ENCODE results near the gene CORO1C.

Gene CORO1C

DNA sequence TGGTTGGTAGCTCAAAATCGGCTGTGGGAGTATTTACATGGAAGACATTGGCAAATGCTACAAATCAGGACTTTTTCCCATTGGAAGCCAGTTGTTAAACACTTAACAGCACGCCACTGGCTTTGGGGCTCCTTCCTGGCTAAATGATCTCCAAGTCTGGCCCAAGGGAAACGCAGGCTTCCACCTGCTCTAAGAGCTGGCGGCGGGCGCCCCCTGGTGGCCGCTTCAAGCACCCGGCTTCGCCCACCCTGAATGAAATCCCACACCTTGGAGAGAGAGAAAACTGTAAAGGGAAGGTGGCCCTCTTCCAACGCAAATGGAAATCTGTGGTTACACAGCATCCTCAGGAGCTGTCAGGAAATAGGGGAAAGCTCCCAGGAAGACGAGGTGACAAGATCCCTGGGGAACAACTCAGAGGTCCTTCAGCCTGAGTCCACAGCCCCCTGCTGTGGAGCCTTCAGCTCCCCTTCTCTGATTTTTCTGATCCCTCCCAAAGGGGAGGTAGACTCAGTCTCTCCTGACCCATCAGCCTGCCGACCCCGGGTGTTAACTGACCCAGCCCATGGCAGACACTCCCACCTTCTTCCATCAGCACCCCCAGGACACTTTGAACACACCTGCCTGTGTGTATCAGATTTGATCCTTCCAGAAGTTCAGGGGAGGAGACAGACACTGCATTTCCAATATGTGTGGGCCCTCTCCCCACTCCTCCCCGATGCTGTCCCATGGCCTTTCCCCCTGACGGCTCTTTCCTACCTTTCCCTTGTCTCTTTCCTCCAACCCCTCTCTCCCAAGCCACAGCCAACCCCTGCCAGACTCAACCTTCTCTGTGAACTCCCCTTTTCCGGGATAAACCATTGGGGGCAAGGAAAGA, 113.0 kb downstream of the CORO1C start:
- Histone ChIP-seq H3K4me3 (ENCODE audit: insufficient read depth, low read depth, low read length, poor library complexity, severe bottlenecking) (no peak overlapping the region), H3K4me1 (ENCODE audit: control insufficient read depth, insufficient read depth, low read length, poor library complexity, severe bottlenecking) (peaks cover 36% of the 10 kb centered on the region), H3K27me3 (replicated peaks; ENCODE audit: control insufficient read depth, insufficient read depth, low read length, poor library complexity, severe bottlenecking) (no peaks in the 10 kb centered on the region), H3K27ac (ENCODE audit: insufficient read depth, low read length, poor library complexity, severe bottlenecking) (peak overlapping the region; percentile 82), H3K36me3 (ENCODE audit: control insufficient read depth, insufficient read depth, low read length) (peaks cover 30% of the 10 kb centered on the region), H3K9me3 (ENCODE audit: control insufficient read depth, low read length) (no peaks in the 10 kb centered on the region)
- peak; percentile 56 to 71 (median 64) for DNase-seq

DNA sequence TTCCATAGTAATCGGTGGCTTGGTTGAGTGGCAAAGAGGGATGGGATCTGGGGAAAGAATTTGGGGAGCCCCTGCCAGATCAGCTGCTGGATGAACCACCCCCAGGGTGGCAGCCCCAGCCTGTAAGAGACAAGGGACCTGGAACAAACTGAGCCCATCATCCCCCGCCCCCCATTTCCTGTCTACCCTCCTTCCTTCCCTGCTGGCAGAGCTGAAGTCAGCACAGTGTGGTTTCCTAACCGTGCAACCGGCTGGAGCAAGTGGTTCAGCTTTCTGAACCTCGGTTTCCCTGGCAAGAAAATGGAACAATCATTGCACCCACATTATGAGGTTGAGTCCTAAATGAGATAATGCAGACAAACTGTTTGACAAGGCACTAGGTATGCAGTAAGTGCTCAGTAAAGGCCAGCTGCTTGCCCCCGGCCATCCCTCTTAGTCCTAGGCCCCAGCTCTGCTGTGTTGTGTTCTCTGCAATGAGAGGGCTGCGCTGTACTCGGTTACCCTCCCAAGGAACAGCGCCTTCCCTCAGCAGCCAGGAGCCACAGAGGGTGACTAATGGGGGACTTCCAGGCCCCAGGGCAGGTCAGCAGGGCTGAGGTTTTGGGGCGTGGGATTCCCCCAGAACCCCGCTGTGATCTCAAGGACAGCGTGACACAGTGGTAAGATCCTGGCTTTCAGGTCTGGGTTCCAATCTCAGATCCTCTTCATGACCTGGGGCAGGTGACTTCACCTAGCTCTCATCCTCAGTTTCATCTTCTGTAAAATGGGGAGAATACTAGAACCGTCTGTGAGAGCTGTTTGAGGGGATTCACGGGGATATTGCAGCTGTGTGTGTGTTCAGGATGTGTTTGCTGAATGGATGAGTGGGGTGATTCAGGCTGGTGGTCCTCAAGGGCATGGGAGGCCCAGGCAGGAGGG, 114.1 kb downstream of the CORO1C start:
- Histone ChIP-seq H3K36me3 (ENCODE audit: control insufficient read depth, insufficient read depth, low read length) (peaks cover 19% of the 10 kb centered on the region), H3K27ac (ENCODE audit: insufficient read depth, low read length, poor library complexity, severe bottlenecking) (peak overlapping the region; percentile 82), H3K4me3 (ENCODE audit: insufficient read depth, low read depth, low read length, poor library complexity, severe bottlenecking) (no peak overlapping the region), H3K9me3 (ENCODE audit: control insufficient read depth, low read length) (no peaks in the 10 kb centered on the region), H3K27me3 (replicated peaks; ENCODE audit: control insufficient read depth, insufficient read depth, low read length, poor library complexity, severe bottlenecking) (no peaks in the 10 kb centered on the region), H3K4me1 (ENCODE audit: control insufficient read depth, insufficient read depth, low read length, poor library complexity, severe bottlenecking) (peaks cover 24% of the 10 kb centered on the region)
- DNase-seq: peak; percentile 75 to 84 (median 81)

DNA sequence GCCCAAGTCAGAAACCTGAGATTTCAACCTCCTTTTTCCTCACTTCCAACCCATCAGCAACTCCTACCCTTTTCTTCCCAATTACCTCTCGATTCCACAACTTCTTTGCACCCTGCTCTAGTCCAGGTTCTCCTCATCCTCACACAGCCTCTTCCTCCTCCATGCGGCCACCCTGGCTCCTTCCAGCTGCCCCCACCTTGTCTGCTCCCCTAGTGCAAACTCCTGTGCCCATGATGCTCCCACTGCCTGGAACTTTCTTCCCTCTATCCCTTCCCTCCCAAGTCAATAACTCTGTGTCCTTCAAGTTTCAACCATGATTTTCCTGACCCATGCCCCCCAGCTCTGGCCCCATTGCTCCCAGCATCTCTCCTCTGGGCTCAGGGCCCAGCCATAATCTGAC, 115.0 kb downstream of the CORO1C start:
- Histone ChIP-seq H3K36me3 (ENCODE audit: control insufficient read depth, insufficient read depth, low read length) (peaks cover 10% of the 10 kb centered on the region), H3K4me3 (ENCODE audit: insufficient read depth, low read depth, low read length, poor library complexity, severe bottlenecking) (no peak overlapping the region), H3K9me3 (ENCODE audit: control insufficient read depth, low read length) (no peaks in the 10 kb centered on the region), H3K4me1 (ENCODE audit: control insufficient read depth, insufficient read depth, low read length, poor library complexity, severe bottlenecking) (peaks cover 23% of the 10 kb centered on the region), H3K27ac (ENCODE audit: insufficient read depth, low read length, poor library complexity, severe bottlenecking) (peak overlapping the region; percentile 82), H3K27me3 (replicated peaks; ENCODE audit: control insufficient read depth, insufficient read depth, low read length, poor library complexity, severe bottlenecking) (no peaks in the 10 kb centered on the region)
- DNase-seq: no peak

DNA sequence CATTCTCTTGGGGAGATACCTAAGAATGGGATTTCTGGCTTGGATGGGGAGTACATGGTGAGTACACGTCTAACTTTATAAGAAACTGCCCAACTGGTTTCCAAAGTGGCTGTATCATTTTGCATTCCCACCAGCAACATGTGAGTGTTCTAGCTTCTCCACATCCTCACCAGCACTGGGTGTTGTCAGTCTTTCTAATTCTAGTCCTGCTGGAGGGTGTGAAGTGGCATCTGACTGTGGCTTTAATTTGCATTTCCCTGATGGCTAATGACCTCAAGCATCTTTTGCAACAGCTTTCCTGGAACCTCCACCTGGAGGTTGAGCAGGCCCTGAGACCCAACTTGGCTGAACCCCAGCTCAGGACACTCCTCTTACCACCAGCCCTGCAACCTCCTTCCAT, 115.4 kb downstream of the CORO1C start:
- Histone ChIP-seq H3K4me3 (ENCODE audit: insufficient read depth, low read depth, low read length, poor library complexity, severe bottlenecking) (no peak overlapping the region), H3K27me3 (replicated peaks; ENCODE audit: control insufficient read depth, insufficient read depth, low read length, poor library complexity, severe bottlenecking) (no peaks in the 10 kb centered on the region), H3K9me3 (ENCODE audit: control insufficient read depth, low read length) (no peaks in the 10 kb centered on the region), H3K4me1 (ENCODE audit: control insufficient read depth, insufficient read depth, low read length, poor library complexity, severe bottlenecking) (peaks cover 23% of the 10 kb centered on the region), H3K27ac (ENCODE audit: insufficient read depth, low read length, poor library complexity, severe bottlenecking) (peak overlapping the region; percentile 82), H3K36me3 (ENCODE audit: control insufficient read depth, insufficient read depth, low read length) (peaks cover 10% of the 10 kb centered on the region)
- DNase-seq: no peak

DNA sequence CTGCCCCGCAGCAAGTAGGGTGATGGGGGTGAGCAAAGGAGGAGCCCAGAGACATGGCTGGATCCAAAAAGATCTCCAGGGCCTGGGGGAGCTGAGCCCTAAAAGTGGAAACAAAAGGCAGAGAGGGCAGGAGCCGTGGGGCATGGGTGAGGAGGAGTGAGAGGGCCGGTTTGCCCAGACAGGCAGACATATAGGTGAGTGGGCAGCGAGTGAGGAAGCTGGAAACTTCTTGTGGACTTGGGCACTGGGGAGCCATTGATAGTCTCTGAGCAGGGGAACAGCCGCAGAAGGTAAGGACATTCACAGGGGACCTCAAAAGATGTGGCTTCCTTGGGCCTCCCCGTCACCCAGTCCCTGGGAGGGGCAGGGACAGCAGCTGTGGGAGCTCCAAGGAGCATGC, 116.7 kb downstream of the CORO1C start:
- Histone ChIP-seq H3K4me3 (ENCODE audit: insufficient read depth, low read depth, low read length, poor library complexity, severe bottlenecking) (no peak overlapping the region), H3K27me3 (replicated peaks; ENCODE audit: control insufficient read depth, insufficient read depth, low read length, poor library complexity, severe bottlenecking) (no peaks in the 10 kb centered on the region), H3K4me1 (ENCODE audit: control insufficient read depth, insufficient read depth, low read length, poor library complexity, severe bottlenecking) (peaks cover 23% of the 10 kb centered on the region), H3K27ac (ENCODE audit: insufficient read depth, low read length, poor library complexity, severe bottlenecking) (no peak overlapping the region), H3K36me3 (ENCODE audit: control insufficient read depth, insufficient read depth, low read length) (peaks cover 1% of the 10 kb centered on the region), H3K9me3 (ENCODE audit: control insufficient read depth, low read length) (no peaks in the 10 kb centered on the region)
- DNase-seq: no peak

DNA sequence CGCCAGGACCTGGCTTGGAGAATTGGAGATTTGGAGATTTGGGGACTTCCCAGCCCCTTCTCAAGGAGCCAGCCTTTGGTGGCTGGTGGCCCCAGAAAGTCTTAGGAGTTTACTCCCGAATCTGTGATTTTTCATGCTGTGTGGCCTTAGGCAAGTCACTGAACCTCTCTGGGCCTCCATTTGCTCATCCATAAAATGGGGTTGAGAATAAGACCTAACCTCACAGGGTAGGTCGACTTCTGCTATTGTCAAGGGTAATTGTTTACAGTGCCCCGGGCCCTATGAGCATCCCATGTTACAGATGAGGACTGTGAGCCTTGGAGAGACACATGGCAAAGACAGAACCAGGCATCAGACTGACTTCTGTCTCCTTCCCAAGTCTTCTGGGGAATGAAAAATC, 117.3 kb downstream of the CORO1C start:
- peaks cover 23% of the 10 kb centered on the region for H3K4me1 ChIP-seq (ENCODE audit: control insufficient read depth, insufficient read depth, low read length, poor library complexity, severe bottlenecking)
- H3K27me3 ChIP-seq (replicated peaks; ENCODE audit: control insufficient read depth, insufficient read depth, low read length, poor library complexity, severe bottlenecking): no peaks in the 10 kb centered on the region
- no peak overlapping the region for H3K4me3 ChIP-seq (ENCODE audit: insufficient read depth, low read depth, low read length, poor library complexity, severe bottlenecking)
- no peak overlapping the region for H3K27ac ChIP-seq (ENCODE audit: insufficient read depth, low read length, poor library complexity, severe bottlenecking)
- DNase-seq: no peak
- no peaks in the 10 kb centered on the region for H3K9me3 ChIP-seq (ENCODE audit: control insufficient read depth, low read length)
- no peaks in the 10 kb centered on the region for H3K36me3 ChIP-seq (ENCODE audit: control insufficient read depth, insufficient read depth, low read length)

DNA sequence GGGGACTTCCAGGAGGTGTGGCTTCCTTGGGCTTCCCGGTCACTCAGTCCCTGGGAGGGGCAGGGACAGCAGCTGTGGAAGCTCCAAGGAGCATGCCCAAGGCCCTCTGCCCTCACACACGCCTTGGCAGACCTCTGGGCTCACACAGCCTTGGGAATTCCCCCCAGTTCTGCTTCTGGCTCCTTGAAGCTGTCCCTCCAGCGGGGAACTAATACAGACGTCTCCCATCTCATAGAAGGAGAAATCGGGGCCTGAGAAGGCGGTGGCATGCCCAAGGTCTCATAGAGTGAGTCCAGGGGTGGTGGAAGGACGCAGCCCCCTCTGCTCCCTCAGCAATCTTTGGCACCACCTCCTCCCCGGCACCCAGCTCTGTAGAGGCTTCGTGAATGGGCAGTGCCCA, 117.8 kb downstream of the CORO1C start:
- Histone ChIP-seq H3K4me1 (ENCODE audit: control insufficient read depth, insufficient read depth, low read length, poor library complexity, severe bottlenecking) (peaks cover 20% of the 10 kb centered on the region), H3K4me3 (ENCODE audit: insufficient read depth, low read depth, low read length, poor library complexity, severe bottlenecking) (no peak overlapping the region), H3K9me3 (ENCODE audit: control insufficient read depth, low read length) (no peaks in the 10 kb centered on the region), H3K27me3 (replicated peaks; ENCODE audit: control insufficient read depth, insufficient read depth, low read length, poor library complexity, severe bottlenecking) (no peaks in the 10 kb centered on the region), H3K36me3 (ENCODE audit: control insufficient read depth, insufficient read depth, low read length) (no peaks in the 10 kb centered on the region), H3K27ac (ENCODE audit: insufficient read depth, low read length, poor library complexity, severe bottlenecking) (no peak overlapping the region)
- no peak for DNase-seq

DNA sequence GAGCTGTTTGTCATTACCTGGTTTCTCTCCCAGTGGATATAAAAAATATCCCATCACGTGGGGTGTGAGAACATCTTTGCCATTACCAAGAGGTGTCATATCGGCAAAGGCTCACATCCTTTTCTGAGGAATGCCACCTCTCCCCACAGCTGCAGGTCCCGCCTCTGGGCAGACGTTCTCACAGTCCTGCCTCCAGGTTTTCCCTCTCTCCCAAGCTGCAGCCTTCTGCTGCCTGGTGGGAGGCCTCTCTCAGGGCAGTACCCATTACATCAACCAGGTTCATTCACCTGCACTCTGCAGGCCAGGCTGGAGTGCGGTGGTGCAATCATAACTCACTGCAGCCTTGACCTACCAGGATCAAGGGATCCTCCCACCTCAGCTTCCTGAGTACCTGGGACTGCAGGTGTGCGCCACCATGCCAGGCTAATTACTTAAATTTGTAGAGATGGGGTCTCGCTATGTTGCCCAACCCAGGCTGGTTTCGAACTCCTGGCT, 118.5 kb downstream of the CORO1C start:
- H3K27ac ChIP-seq (ENCODE audit: insufficient read depth, low read length, poor library complexity, severe bottlenecking): no peak overlapping the region
- peaks cover 15% of the 10 kb centered on the region for H3K4me1 ChIP-seq (ENCODE audit: control insufficient read depth, insufficient read depth, low read length, poor library complexity, severe bottlenecking)
- no peak for DNase-seq
- H3K36me3 ChIP-seq (ENCODE audit: control insufficient read depth, insufficient read depth, low read length): no peaks in the 10 kb centered on the region
- H3K9me3 ChIP-seq (ENCODE audit: control insufficient read depth, low read length): no peaks in the 10 kb centered on the region
- H3K4me3 ChIP-seq (ENCODE audit: insufficient read depth, low read depth, low read length, poor library complexity, severe bottlenecking): no peak overlapping the region
- H3K27me3 ChIP-seq (replicated peaks; ENCODE audit: control insufficient read depth, insufficient read depth, low read length, poor library complexity, severe bottlenecking): no peaks in the 10 kb centered on the region

DNA sequence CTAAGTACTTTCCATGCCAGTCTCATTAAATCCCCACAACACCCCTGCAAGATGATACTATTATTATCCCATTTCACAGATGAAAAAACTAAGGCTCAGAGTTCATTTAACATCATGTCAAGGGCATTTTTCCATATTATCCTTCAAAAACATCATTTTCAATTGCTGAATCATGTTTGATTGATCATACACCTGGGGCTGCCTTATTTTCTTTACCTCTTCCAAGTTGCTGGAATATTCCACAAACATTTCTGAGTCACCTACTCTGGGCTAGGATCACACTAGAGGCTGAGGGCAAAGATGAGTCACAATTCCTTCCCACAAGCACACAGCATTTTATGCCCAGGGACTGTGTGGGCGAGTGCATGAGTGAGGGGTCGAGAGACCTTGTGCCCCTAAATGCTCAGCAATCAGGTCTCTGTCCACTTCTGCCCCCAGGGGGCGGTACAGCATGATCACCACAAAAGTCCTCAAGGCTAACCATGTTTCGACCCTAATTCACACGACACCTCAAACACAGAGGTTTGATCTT, 119.4 kb downstream of the CORO1C start:
- H3K27ac ChIP-seq (ENCODE audit: insufficient read depth, low read length, poor library complexity, severe bottlenecking): no peak overlapping the region
- H3K4me1 ChIP-seq (ENCODE audit: control insufficient read depth, insufficient read depth, low read length, poor library complexity, severe bottlenecking): peaks cover 6% of the 10 kb centered on the region
- H3K27me3 ChIP-seq (replicated peaks; ENCODE audit: control insufficient read depth, insufficient read depth, low read length, poor library complexity, severe bottlenecking): no peaks in the 10 kb centered on the region
- no peaks in the 10 kb centered on the region for H3K9me3 ChIP-seq (ENCODE audit: control insufficient read depth, low read length)
- no peak overlapping the region for H3K4me3 ChIP-seq (ENCODE audit: insufficient read depth, low read depth, low read length, poor library complexity, severe bottlenecking)
- H3K36me3 ChIP-seq (ENCODE audit: control insufficient read depth, insufficient read depth, low read length): no peaks in the 10 kb centered on the region
- DNase-seq: peak; percentile 24 to 38 (median 36)

Measured in effector memory CD4-positive, alpha-beta T cell (primary cell).